GM12891 (cell line): ENCODE results near the gene ANO2.

Experiments
- PAX5 ChIP-seq: IDR thresholded peaks from 2 replicates; pipeline ENCODE4 v1.6.1; 2011; ENCODE audit warnings: low read length, moderate library complexity, mild to moderate bottlenecking; ENCODE audit not compliant: insufficient read depth, severe bottlenecking
- POLR2A ChIP-seq: IDR thresholded peaks from 2 replicates; pipeline ENCODE4 v1.6.1; 2011; ENCODE audit warnings: low read depth, low read length, control low read depth
- POLR2AphosphoS5 ChIP-seq: IDR thresholded peaks from 2 replicates; pipeline ENCODE4 v1.6.1; 2011; ENCODE audit warnings: low read depth, low read length, control low read depth
- SPI1 ChIP-seq: IDR thresholded peaks from 2 replicates; pipeline ENCODE4 v1.6.1; 2011; ENCODE audit warnings: low read depth, low read length, control low read depth
- TAF1 ChIP-seq: IDR thresholded peaks from 2 replicates; pipeline ENCODE4 v1.6.1; 2011; ENCODE audit warnings: low read depth, low read length, control low read depth

DNA sequence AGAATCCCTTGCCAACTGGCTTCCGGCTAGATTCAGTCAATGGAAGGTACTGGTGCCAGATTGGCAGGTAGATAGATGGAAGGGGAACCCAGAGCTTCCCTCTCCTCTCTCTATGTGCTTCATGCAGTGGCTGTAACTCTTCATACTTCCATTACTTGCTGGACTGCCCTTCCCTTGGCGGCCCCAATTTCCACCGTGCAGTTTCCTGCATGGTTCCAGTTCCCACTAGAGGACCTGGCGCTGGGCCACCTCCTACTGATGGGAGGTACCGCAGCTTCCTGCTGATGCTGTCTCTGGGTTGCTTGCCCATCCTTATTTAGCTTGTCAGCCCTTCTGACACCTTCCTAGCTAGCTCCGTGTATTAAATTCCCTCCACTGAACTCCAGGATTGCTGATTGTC lies 226.4 kb downstream of the ANO2 start:
- no peak for TF ChIP-seq POLR2AphosphoS5
- no peak for TF ChIP-seq TAF1
- no peak for TF ChIP-seq POLR2A
- TF ChIP-seq SPI1: no peak
- no peak for TF ChIP-seq PAX5
